Uterus (tissue), 4 donors: Measurements from ENCODE around the gene NEUROD2. TPM values are rescaled to one million over a fixed set of nuclear protein-coding genes. Genes with fewer than 3 reads are reported as not detected.

Experiments
- DNase-seq, 2 donors: peaks; one replicate each; pipeline ENCODE4 v3.0.0-alpha.2; 2019 to 2020
- H3K27ac ChIP-seq, 2 donors: fragments of 200-600 bp; sonication (generic); 1 replicate in 1 of 2; 2 replicates in 1 of 2; pipeline ENCODE4 v1.5.1; 2016 to 2018
- H3K27me3 ChIP-seq, 2 donors: fragments of 200-600 bp; sonication (generic); one replicate each; pipeline ENCODE4 v1.5.1; 2018 to 2019; ENCODE audit warnings: control low read depth in 1 of 2
- H3K36me3 ChIP-seq, 2 donors: fragments of 200-600 bp; sonication (generic); one replicate each; pipeline ENCODE4 v1.5.1; 2019; ENCODE audit warnings: control low read depth in 1 of 2
- H3K4me1 ChIP-seq, 2 donors: fragments of 200-600 bp; sonication (generic); one replicate each; pipeline ENCODE4 v1.5.1; 2018 to 2019; ENCODE audit warnings: control low read depth in 1 of 2
- H3K4me3 ChIP-seq, 2 donors: fragments of 200-600 bp; sonication (generic); 1 replicate in 1 of 2; 2 replicates in 1 of 2; pipeline ENCODE4 v1.5.1; 2018 to 2019; ENCODE audit warnings: mild to moderate bottlenecking in 1 of 2
- H3K9me3 ChIP-seq, 2 donors: fragments of 200-600 bp; sonication (generic); one replicate each; pipeline ENCODE4 v1.5.1; 2019; ENCODE audit warnings: control low read depth in 1 of 2
- CTCF ChIP-seq, 4 experiments: fragments of 200-600 bp in 2 of 4; fragments of 450-650 bp in 2 of 4; sonication (generic) in 2 of 4; IDR thresholded peaks; one replicate each; pipeline ENCODE4 v1.5.1; 2016 to 2019; ENCODE audit warnings: antibody characterized with exemption in 4 of 4, mild to moderate bottlenecking in 2 of 4, moderate library complexity in 1 of 4
- POLR2A ChIP-seq, 2 donors: fragments of 450-650 bp; IDR thresholded peaks; one replicate each; pipeline ENCODE4 v1.6.1; 2016; ENCODE audit warnings: antibody characterized with exemption in 2 of 2, mild to moderate bottlenecking in 1 of 2, moderate library complexity in 1 of 2
- intact Hi-C: fragments of 100-400 bp; cut with DNase I; formaldehyde crosslinking; loops from one replicate; pipeline ENCODE4 v1.15.1; 2023; ENCODE audit warnings: low total_unique reads
- total RNA-seq, 4 donors: library from RNA; depleted of rRNA in 3 of 4; stranded (reverse); fragments of >200 nt in 3 of 4; gene quantifications; one replicate each; pipeline versions ENCODE4 v1.1.0 to v1.2.4, GENCODE V29; 2014 to 2023
- donor health status: DM: yes; HTN: yes; CAD: no.

The NEUROD2 gene
- total RNA-seq, 4 donors from 2014 or later, result not detected

GRCh38 chr17:39612291-39612894, 4.7 kb upstream of the NEUROD2 start:
- intact Hi-C loops, result no loop called here
- TF ChIP-seq CTCF (IDR thresholded peaks at IDR 0.05) (no peak), POLR2A (IDR thresholded peaks at IDR 0.05) (no peak)

DNA sequence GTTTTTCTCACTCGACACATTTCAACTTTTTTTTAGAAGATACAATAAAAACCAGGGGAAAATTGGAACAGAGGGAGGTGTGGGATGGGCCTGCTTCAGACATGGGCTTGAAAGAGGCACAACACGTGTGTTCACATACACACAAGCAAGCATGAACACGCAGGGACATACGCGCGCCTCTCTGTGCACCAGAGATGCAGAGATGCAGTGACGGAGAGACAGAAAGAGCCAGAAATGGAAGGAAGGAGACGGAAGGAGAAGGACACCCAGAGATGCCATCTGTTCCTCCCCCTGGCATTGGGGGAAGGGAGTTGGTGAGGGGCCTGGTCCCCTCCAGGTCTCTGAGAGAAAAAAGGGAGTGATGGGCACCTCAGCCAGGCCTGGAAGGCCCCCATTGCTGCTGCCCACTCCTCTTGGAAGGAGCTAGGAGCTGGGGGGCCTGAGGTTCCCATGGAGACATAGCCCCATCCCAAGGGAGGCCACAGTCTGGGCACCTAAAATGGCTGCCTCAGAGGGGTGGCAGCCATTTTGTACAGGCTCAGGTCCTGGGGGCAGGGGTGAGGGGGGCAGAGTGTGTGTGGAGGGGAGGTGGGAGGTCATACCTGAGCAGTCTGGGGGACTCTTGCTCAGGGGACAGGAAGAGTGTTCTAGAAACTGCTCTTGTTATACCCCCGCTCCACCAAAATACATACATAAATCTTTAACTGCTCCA, 3.8 kb upstream of the NEUROD2 start:
- intact Hi-C loops, result no loop called here
- DNase-seq, result no peak
- Histone ChIP-seq H3K4me1 (peaks cover 0 to 7% of the 10 kb centered on the region in 2 donors), H3K9me3 (no peaks in the 10 kb centered on the region), H3K4me3 (no peak overlapping the region), H3K27ac (no peak overlapping the region), H3K36me3 (no peaks in the 10 kb centered on the region), H3K27me3 (peaks cover 18 to 21% of the 10 kb centered on the region in 2 donors)
- TF ChIP-seq CTCF (IDR thresholded peaks at IDR 0.05) (no peak), POLR2A (IDR thresholded peaks at IDR 0.05) (no peak)

More at GRCh38 chr17:39612291-39612894, 4.7 kb upstream of the NEUROD2 start:
- Histone ChIP-seq H3K4me3 (no peak overlapping the region), H3K27ac (no peak overlapping the region), H3K4me1 (no peaks in the 10 kb centered on the region), H3K9me3 (no peaks in the 10 kb centered on the region), H3K36me3 (no peaks in the 10 kb centered on the region), H3K27me3 (peaks cover 14 to 16% of the 10 kb centered on the region in 2 donors)
- DNase-seq, result no peak

GRCh38 chr17:39609416-39610025, 1.8 kb upstream of the NEUROD2 start:
- no peak for DNase-seq
- Histone ChIP-seq H3K9me3 (no peaks in the 10 kb centered on the region), H3K4me3 (no peak overlapping the region), H3K36me3 (no peaks in the 10 kb centered on the region), H3K27me3 (peaks cover 24 to 35% of the 10 kb centered on the region in 2 donors), H3K27ac (no peak overlapping the region), H3K4me1 (peaks cover 0 to 19% of the 10 kb centered on the region in 2 donors)
- TF ChIP-seq POLR2A (IDR thresholded peaks at IDR 0.05) (no peak), CTCF (IDR thresholded peaks at IDR 0.05) (no peak)
- intact Hi-C loops, result no loop called here

GRCh38 chr17:39608142-39608981, 642 bp upstream of the NEUROD2 start:
- intact Hi-C loops, result no loop called here
- no peak for TF ChIP-seq CTCF (IDR thresholded peaks at IDR 0.05)
- no peak for TF ChIP-seq POLR2A (IDR thresholded peaks at IDR 0.05)
- H3K27ac ChIP-seq, result no peak overlapping the region
- H3K4me3 ChIP-seq, result no peak overlapping the region
- peaks cover 35 to 45% of the 10 kb centered on the region in 2 donors for H3K27me3 ChIP-seq
- DNase-seq, result no peak
- no peaks in the 10 kb centered on the region for H3K9me3 ChIP-seq
- H3K4me1 ChIP-seq, result peaks cover 0 to 19% of the 10 kb centered on the region in 2 donors
- no peaks in the 10 kb centered on the region for H3K36me3 ChIP-seq
